HG02623 (cell line): ENCODE data around the gene CCR5AS.
"Not testable (repeated sequence)": the region's sequence is repeated elsewhere in the genome, so short reads cannot be mapped to it uniquely, and the experiment has no call there.

Experiments used
- ATAC-seq: cut with Tn5 transposase; IDR thresholded peaks from one replicate; pipeline ENCODE4 v1.9.1; 2021; ENCODE audit warnings: moderate library complexity; ENCODE audit not compliant: unreplicated experiment

Gene CCR5AS

GRCh38 chr3:46429671-46430070 lies 22.8 kb upstream of the CCR5AS start:
- ATAC-seq = no peak

GRCh38 chr3:46429250-46429649 lies 22.4 kb upstream of the CCR5AS start:
- ATAC-seq = no peak

GRCh38 chr3:46427916-46428833 lies 21.3 kb upstream of the CCR5AS start:
- no peak for ATAC-seq

DNA sequence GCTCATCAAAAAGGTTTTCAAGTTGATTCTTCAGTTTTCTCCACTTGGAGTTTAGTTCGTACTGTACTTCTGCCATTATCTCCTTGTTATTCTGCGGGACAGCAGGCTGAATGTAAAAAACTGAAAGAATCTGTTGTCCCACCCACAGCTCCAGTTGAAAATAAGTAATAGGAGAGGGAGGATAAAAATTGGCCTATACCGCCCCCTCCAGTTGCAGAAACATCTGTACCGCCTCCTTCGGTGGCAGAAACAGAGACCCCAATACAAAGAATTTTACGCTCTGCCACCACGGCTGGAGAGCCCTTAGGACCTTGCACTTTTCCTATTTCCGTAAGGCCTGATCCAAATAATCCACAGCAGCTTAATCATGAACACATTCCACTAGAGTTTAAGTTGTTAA lies 20.5 kb upstream of the CCR5AS start:
- ATAC-seq = not testable (repeated sequence)

- not testable (repeated sequence) for ATAC-seq
Measured at GRCh38 chr3:46426476-46426875, 19.6 kb upstream of the CCR5AS start.

DNA sequence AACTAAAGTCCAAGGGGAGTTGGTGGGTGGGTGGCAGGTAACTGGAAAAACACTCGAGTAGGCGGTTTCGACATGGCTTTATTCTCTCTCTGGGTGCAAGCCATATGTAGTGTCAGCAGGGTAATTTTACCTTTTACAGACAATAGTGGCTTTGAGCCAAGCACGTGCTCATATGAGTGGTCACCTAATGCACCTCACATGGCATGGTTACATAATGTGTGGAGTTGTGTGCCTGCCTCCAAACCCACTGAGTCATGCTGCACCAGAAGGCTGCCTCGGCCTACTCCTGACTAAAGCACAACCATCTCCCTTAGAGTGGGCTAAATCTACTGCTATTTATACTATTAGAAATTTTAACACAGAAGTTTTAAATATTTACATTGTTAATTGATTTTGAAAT lies 16.7 kb upstream of the CCR5AS start:
- ATAC-seq = no peak

GRCh38 chr3:46422617-46423016 lies 15.8 kb upstream of the CCR5AS start:
- ATAC-seq = no peak

DNA sequence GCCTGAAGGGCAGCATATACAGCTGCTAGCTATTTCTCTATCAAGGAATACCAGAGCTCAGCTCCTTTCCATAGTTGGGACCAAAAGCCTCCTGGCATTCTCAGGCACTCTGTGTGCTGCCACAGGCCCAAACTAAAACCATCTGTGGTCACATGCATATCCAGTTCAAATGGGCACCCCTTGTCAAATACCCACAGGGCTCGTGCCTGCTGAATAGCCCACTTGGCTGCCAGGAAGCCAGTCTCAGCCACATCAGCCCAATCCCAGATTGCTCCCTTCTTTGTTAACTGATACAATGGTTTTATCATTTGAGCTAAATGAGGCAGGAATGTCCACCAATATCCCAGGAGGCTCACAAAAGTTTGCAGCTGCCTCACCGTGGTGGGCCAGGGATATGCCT lies 14.1 kb upstream of the CCR5AS start:
- no peak for ATAC-seq

GRCh38 chr3:46419816-46420215 lies 12.9 kb upstream of the CCR5AS start:
- no peak for ATAC-seq

DNA sequence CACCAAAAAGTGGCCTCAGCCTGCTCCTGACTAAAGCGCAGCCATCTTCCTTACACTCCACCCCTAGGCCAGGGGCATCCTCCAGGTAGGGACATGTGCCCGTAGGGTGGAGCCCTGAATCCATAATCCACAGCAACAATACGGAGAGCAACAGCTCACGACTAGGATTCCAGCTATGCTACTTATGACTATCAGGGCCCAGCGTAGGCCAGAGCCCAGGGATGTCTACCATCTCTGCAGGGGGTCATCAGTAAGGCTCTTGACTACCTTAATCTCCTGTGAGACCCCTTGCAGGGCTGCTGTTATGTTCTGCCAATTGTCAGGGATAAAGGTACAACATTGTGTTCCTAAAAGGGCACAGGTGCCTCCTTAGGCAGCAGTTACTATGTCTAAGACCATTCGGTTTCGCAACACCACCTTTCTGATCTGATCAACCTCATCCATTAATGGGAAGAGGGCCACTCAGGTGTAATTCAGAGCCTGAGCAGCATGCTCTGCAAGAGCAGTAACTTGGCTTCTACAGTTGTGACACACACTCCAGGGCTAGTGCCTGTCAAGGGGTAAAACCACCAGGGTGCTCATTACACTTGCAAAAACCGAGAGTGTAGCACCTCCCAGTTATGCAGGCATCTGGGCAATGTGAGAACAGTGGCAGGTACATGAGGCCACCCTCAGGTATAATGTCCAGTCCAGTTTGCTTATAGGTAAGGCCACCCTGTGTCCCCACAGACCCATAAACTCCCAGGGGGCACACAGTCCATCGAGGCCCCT lies 11.2 kb upstream of the CCR5AS start:
- no peak for ATAC-seq

GRCh38 chr3:46416811-46417510 lies 10.1 kb upstream of the CCR5AS start:
- ATAC-seq = no peak

DNA sequence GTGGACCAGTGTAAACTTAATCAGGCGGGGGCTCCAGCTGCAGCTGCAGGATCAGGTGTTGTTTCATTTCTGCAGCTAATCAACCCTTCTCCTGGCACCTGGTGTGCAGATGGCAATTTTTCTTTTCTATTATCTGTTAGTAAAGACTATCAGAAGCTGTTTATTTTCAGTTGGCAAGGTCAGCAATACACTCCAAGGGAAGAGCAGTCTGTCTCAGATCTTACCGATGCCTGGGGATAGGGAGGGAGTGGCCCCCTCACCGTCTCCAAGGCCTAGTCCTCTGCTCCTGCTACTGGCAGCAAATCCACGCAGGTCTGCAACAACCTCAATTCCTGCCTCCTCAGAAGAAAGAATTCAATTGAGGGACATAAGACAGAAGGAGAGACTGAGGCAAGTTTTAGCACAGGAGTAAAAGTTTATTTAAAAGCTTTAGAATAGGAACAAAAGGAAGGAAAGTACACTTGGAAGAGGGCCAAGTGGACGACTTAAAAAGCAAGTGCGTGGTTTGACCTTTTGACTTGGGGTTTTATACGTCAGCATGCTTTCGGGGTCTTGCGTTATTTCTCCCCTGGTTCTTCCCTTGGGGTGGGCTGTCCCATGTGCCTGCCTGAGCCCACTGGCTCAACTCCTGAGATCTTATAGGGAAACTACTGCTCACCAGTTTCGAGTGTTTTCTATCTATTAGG lies 9.4 kb upstream of the CCR5AS start:
- ATAC-seq = no peak

GRCh38 chr3:46414739-46415138 lies 7.9 kb upstream of the CCR5AS start:
- ATAC-seq = no peak

DNA sequence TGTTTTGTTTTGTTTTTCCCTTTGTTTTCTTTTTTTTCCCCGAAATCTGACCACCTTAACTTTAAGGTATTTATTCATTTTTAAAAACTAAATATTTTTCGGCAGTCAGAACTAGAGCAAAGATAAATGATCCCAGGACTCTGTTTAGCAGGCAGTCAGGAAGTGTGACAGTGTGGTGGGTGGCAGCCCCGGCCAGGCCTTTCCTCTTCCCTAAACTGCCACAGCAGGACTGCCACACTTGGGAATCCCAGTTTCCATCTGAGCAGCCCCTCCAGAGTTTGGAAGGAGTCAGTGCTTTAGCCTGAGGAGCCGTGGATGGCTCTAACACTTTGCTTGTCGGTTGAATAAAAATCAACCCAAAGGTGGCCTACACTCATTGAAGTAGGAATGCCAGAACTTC lies 7.1 kb upstream of the CCR5AS start:
- ATAC-seq = no peak

GRCh38 chr3:46412786-46413298 lies 6.0 kb upstream of the CCR5AS start:
- ATAC-seq = no peak

DNA sequence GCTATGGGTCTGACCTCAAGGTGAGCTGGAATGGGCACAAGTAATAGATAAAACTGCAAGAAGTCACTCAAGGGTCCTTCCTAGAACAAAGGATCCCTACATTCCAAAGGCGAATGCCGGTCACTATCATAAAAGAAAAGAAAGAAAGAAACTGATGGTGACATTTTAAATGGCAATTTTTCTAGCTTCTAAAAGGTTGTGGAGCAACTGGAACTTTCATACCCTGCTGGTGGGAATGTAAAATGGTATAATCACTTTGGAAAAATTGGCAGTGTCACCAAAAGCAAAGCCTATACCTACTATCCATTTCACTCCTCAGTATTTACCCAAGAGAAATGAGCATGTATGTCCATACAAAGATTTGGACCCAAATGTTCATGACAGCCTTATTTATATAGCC lies 4.4 kb upstream of the CCR5AS start:
- ATAC-seq = no peak

DNA sequence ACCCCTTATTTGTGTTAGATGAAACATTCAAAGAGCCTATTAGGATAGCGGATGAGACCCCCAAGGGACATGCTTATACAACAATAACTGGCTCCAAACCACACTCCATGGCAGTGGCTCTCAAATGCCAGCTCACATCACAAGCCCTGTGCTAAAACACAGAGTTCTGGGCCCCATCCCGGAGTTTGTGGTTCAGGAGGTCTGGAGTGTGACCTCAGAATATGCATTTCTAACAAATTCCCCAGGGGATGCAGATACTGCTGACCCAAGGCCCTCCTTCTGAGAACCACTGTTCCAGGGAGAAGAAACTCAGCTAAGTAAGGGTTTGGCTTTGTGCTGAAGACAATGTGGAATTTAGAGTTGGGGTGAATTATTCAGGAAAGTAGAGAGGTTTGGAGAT lies 3.8 kb upstream of the CCR5AS start:
- ATAC-seq = no peak

- no peak for ATAC-seq
Measured at GRCh38 chr3:46409739-46410489, 3.0 kb upstream of the CCR5AS start.

GRCh38 chr3:46408853-46409252 lies 2.0 kb upstream of the CCR5AS start:
- ATAC-seq = no peak

DNA sequence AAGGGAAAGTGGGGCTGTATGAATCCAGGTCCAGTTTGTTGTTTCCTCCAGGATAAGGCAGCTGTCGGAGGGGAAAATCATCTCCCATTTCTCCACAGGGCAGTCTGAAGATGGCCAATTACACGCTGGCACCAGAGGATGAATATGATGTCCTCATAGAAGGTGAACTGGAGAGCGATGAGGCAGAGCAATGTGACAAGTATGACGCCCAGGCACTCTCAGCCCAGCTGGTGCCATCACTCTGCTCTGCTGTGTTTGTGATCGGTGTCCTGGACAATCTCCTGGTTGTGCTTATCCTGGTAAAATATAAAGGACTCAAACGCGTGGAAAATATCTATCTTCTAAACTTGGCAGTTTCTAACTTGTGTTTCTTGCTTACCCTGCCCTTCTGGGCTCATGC lies 1.1 kb upstream of the CCR5AS start:
- no peak for ATAC-seq
